ENCODE data around the gene FOXD1. TPM values are rescaled to one million over a fixed set of nuclear protein-coding genes. Genes with fewer than 3 reads are reported as not detected.
"Not testable (repeated sequence)": the region's sequence is repeated elsewhere in the genome, so short reads cannot be mapped to it uniquely, and the experiment has no call there.

FOXD1 gene
- 1 to 10 TPM in 1 of 2 donors, under 1 TPM in 1; 0.55 to 1.0 TPM for total RNA-seq

DNA sequence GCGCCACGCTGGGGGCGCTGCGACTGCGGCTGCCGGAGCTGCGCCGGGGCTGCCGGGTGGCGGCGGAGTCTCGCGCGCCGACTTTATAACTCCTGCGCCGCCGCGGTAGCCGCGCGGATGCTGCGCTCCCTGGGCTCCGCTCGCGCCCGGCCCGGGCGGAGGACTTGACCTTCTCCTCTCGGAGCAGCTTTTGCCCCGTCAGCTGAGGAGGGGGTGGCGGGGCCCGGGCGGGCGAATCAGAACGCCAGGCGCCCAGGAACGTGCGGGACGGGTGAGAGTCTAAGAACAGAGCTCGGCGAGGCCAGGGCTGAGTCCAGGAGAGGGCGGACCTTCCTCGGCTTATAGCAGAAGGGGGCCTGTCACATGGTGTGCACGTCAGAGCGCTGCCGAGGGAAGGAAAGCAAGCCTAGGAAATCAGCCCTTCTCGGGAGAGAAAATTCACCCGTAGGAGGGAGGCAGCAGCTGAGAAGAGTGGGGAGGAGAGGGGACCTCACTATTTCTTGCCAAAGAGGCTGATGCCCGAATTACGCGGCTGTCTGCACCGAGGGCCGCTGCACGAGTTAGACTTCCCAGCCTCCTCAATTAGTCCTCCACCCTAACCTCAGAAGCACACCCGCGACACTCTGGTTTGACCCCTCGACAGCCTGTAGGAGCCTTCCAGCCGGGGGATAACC is at the start of gene FOXD1:
Gene FOXD1, minus strand, starts transcription at position 315 of the 674 bp plus-strand sequence. CDS start 415 bp downstream, outside the sequence.
- Mint-ChIP-seq H3K27ac (peak within 1 kb of the TSS; percentile 80), H3K9me3 (no peaks in the 10 kb centered on the region)

DNA sequence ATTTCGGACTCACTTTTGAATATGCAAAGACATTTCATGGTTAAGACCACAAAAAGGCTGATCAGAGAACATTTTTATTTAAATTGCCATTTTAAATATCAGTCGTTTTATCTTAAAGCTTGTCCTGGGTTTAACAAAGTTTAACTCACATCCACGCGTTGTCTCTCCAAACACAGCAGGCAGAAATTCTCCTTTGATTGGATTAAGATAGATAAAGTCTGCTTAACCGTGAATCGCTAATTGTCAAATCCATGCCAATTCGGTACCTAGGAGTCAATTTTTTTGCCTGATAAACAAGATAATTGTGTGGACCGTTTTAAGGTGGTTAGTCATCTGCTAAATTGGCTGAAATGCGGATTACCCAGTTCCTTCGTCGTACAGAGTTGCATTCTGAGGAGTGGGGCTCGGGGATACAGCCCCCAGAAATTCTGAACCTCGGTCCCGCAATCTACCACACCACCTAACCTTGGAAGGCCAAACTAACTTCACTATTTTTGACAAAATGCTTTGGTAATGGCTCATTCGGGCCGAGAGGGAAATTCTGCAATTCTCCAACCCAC is 49.0 kb upstream of the FOXD1 start:
- peak overlapping the region; percentile 98 to 99 for H3K4me3 Mint-ChIP-seq
- ATAC-seq (replicated peaks in 1 of 2) (no peak), DNase-seq (no peak)
- H3K4me1 Mint-ChIP-seq (ENCODE audit: low read depth): peaks cover 48% of the 10 kb centered on the region
- peaks cover 8 to 25% of the 10 kb centered on the region in 2 donors for H3K36me3 Mint-ChIP-seq (ENCODE audit: insufficient read depth in 2 of 2)
- peaks cover 14% of the 10 kb centered on the region for H3K27me3 Mint-ChIP-seq (ENCODE audit: low read depth)
- H3K9me3 Mint-ChIP-seq: no peaks in the 10 kb centered on the region
- H3K27ac Mint-ChIP-seq: peak overlapping the region; percentile 94

More for the DNA sequence above, at the start of gene FOXD1:
- peaks cover 27% of the 10 kb centered on the region for H3K4me1 Mint-ChIP-seq (ENCODE audit: low read depth)
- no peaks in the 10 kb centered on the region for H3K36me3 Mint-ChIP-seq (ENCODE audit: insufficient read depth in 2 of 2)
- H3K27me3 Mint-ChIP-seq (ENCODE audit: low read depth): peaks cover 75% of the 10 kb centered on the region
- peak within 1 kb of the TSS; percentile 83 to 84 for H3K4me3 Mint-ChIP-seq
- DNase-seq (peak; percentile 58 to 61), ATAC-seq (replicated peaks in 1 of 2) (peak; percentile 73 to 79)

GRCh38 chr5:73496984-73497457 is 48.4 kb upstream of the FOXD1 start:
- no peak for ATAC-seq (replicated peaks in 1 of 2)
- peak overlapping the region; percentile 98 to 99 for H3K4me3 Mint-ChIP-seq
- peaks cover 42% of the 10 kb centered on the region for H3K4me1 Mint-ChIP-seq (ENCODE audit: low read depth)
- peaks cover 8 to 20% of the 10 kb centered on the region in 2 donors for H3K36me3 Mint-ChIP-seq (ENCODE audit: insufficient read depth in 2 of 2)
- H3K27ac Mint-ChIP-seq: peak overlapping the region; percentile 94
- no peaks in the 10 kb centered on the region for H3K9me3 Mint-ChIP-seq
- H3K27me3 Mint-ChIP-seq (ENCODE audit: low read depth): peaks cover 19% of the 10 kb centered on the region
- no peak for DNase-seq

DNA sequence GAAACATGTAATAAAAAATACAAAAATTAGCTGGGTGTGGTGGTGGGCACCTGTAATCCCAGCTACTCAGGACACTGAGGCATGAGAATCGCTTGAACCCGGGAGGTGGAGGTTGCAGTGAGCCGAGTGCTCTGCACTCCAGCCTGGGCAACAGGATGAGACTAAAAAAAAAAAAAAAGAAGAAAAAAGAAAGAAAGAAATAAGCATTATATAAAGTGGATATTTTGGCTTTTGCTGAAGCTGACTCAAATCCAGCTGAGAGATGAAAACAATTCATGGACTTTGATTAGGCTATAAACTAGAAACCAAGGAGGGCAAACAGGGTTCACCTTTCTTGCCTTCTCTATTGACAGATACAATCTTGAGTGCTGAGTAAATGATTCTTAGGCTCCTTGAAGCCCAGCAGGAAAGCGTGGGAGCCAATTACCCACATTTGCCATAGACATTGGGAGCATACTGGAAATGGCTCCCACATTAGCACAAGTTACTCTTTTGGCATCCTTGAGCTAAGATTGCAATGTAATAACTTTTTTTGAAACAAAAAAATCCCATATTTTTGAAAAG is 47.3 kb upstream of the FOXD1 start:
- H3K36me3 Mint-ChIP-seq (ENCODE audit: insufficient read depth in 2 of 2): peaks cover 3 to 13% of the 10 kb centered on the region in 2 donors
- no peak for ATAC-seq (replicated peaks in 1 of 2)
- no peaks in the 10 kb centered on the region for H3K9me3 Mint-ChIP-seq
- H3K27ac Mint-ChIP-seq: no peak overlapping the region
- H3K27me3 Mint-ChIP-seq (ENCODE audit: low read depth): peaks cover 27% of the 10 kb centered on the region
- H3K4me1 Mint-ChIP-seq (ENCODE audit: low read depth): peaks cover 30% of the 10 kb centered on the region
- no peak for DNase-seq
- no peak overlapping the region for H3K4me3 Mint-ChIP-seq

GRCh38 chr5:73494721-73495120 is 46.1 kb upstream of the FOXD1 start:
- DNase-seq (no peak), ATAC-seq (replicated peaks in 1 of 2) (no peak)
- peaks cover 27% of the 10 kb centered on the region for H3K27me3 Mint-ChIP-seq (ENCODE audit: low read depth)
- H3K9me3 Mint-ChIP-seq: no peaks in the 10 kb centered on the region
- no peak overlapping the region for H3K27ac Mint-ChIP-seq
- H3K36me3 Mint-ChIP-seq (ENCODE audit: insufficient read depth in 2 of 2): peaks cover 0 to 8% of the 10 kb centered on the region in 2 donors
- no peak overlapping the region for H3K4me3 Mint-ChIP-seq
- peaks cover 19% of the 10 kb centered on the region for H3K4me1 Mint-ChIP-seq (ENCODE audit: low read depth)

DNA sequence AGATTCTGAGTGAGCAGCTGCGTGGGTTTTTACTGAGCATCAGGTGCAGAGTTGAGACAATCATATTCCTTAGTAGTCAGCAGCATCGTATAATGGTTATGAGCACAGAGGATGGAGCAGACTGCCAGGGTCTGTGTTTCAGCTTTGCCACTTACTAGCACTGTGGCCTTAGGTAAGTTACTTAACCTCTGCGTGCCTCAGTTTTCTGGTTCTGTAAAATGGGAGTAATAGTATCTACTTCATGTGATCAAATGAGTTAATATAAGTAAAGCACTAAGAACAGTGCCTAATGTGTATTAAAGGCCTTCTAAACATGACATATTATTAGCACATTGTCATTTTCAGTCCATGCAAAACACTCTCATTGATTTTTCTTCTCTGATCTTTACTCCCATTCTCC is 44.8 kb upstream of the FOXD1 start:
- no peak overlapping the region for H3K27ac Mint-ChIP-seq
- no peak overlapping the region for H3K4me3 Mint-ChIP-seq
- no peaks in the 10 kb centered on the region for H3K9me3 Mint-ChIP-seq
- H3K27me3 Mint-ChIP-seq (ENCODE audit: low read depth): peaks cover 27% of the 10 kb centered on the region
- no peak for ATAC-seq (replicated peaks in 1 of 2)
- no peaks in the 10 kb centered on the region for H3K36me3 Mint-ChIP-seq (ENCODE audit: insufficient read depth in 2 of 2)
- H3K4me1 Mint-ChIP-seq (ENCODE audit: low read depth): peaks cover 12% of the 10 kb centered on the region
- no peak for DNase-seq

DNA sequence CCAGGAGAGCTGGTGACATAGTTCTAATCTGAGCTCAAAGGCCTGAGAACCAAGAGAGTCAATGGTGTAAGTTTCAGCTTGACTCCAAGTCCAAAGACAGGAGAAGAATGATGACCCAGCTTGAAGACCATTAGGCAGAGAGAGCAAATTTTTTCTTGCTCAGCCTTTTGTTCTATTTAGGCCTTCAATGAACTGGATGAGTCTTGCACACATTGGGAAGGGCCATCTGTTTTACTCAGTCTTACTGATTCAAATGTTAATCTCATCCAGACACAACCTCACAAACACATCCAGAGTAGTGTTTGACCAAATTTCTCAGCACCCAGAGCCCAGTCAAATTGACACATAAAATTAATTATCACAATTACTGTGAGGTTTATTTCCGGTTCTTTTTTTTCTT is 42.6 kb upstream of the FOXD1 start:
- Mint-ChIP-seq H3K36me3 (ENCODE audit: insufficient read depth in 2 of 2) (no peaks in the 10 kb centered on the region), H3K9me3 (no peaks in the 10 kb centered on the region), H3K4me3 (no peak overlapping the region), H3K4me1 (ENCODE audit: low read depth) (no peaks in the 10 kb centered on the region), H3K27ac (no peak overlapping the region), H3K27me3 (ENCODE audit: low read depth) (peaks cover 43% of the 10 kb centered on the region)
- ATAC-seq (replicated peaks in 1 of 2) (no peak), DNase-seq (no peak)

DNA sequence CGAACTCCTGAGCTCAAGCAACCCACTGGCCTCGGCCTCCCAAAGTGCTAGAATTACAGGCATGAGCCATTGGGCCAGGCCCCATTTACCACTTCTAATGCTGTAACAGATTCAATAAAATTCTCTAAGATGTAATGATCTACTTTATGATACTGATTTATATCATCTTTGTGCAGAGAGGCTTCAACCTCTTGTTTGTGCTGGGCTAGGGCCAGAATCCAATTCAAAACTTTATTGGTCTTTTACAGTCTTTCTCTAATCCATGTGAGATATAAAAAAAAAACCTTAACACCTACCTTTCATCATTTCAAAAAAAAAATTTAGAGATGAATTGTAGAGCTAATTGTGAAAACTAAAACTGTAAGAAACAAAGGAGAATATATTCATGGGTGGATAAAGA is 41.5 kb upstream of the FOXD1 start:
- Mint-ChIP-seq H3K27ac (no peak overlapping the region), H3K27me3 (ENCODE audit: low read depth) (peaks cover 50% of the 10 kb centered on the region), H3K9me3 (no peaks in the 10 kb centered on the region), H3K4me3 (no peak overlapping the region), H3K36me3 (ENCODE audit: insufficient read depth in 2 of 2) (no peaks in the 10 kb centered on the region), H3K4me1 (ENCODE audit: low read depth) (no peaks in the 10 kb centered on the region)
- DNase-seq (no peak), ATAC-seq (replicated peaks in 1 of 2) (no peak)

- H3K27me3 Mint-ChIP-seq (ENCODE audit: low read depth): peaks cover 46% of the 10 kb centered on the region
- no peak overlapping the region for H3K4me3 Mint-ChIP-seq
- no peaks in the 10 kb centered on the region for H3K4me1 Mint-ChIP-seq (ENCODE audit: low read depth)
- no peak overlapping the region for H3K27ac Mint-ChIP-seq
- no peak for ATAC-seq (replicated peaks in 1 of 2)
- no peaks in the 10 kb centered on the region for H3K9me3 Mint-ChIP-seq
- no peak for DNase-seq
- no peaks in the 10 kb centered on the region for H3K36me3 Mint-ChIP-seq (ENCODE audit: insufficient read depth in 2 of 2)
Observed at GRCh38 chr5:73488806-73489205, 40.2 kb upstream of the FOXD1 start.

DNA sequence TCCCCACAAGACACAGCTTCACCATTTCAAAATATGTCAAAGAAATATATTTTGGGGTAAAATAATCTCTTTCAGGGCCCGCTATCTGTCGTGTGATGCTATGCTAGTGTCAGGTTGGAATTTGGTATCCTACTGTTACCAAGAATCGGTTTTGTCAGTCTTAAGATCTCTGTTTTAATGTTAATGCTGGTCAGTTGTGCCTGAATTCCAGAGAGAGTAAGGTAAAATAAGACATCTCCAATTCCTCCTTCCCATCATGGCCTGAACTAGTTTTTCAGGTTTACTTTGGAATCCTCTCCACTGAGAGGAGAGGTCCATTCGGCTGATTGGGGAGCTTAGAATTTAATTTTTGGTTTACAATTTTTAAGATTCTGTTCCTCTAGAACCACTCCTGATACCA is 39.2 kb upstream of the FOXD1 start:
- no peak for DNase-seq
- no peak for ATAC-seq (replicated peaks in 1 of 2)
- Mint-ChIP-seq H3K27me3 (ENCODE audit: low read depth) (peaks cover 38% of the 10 kb centered on the region), H3K9me3 (no peaks in the 10 kb centered on the region), H3K36me3 (ENCODE audit: insufficient read depth in 2 of 2) (no peaks in the 10 kb centered on the region), H3K27ac (no peak overlapping the region), H3K4me3 (no peak overlapping the region), H3K4me1 (ENCODE audit: low read depth) (no peaks in the 10 kb centered on the region)

GRCh38 chr5:73487257-73487656 is 38.7 kb upstream of the FOXD1 start:
- H3K4me3 Mint-ChIP-seq; ATAC-seq (replicated peaks in 1 of 2); H3K36me3 Mint-ChIP-seq (ENCODE audit: insufficient read depth in 2 of 2); DNase-seq; H3K9me3 Mint-ChIP-seq; H3K27ac Mint-ChIP-seq; H3K4me1 Mint-ChIP-seq (ENCODE audit: low read depth): not testable (repeated sequence)
- H3K27me3 Mint-ChIP-seq (ENCODE audit: low read depth): peaks cover 33% of the 10 kb centered on the region

DNA sequence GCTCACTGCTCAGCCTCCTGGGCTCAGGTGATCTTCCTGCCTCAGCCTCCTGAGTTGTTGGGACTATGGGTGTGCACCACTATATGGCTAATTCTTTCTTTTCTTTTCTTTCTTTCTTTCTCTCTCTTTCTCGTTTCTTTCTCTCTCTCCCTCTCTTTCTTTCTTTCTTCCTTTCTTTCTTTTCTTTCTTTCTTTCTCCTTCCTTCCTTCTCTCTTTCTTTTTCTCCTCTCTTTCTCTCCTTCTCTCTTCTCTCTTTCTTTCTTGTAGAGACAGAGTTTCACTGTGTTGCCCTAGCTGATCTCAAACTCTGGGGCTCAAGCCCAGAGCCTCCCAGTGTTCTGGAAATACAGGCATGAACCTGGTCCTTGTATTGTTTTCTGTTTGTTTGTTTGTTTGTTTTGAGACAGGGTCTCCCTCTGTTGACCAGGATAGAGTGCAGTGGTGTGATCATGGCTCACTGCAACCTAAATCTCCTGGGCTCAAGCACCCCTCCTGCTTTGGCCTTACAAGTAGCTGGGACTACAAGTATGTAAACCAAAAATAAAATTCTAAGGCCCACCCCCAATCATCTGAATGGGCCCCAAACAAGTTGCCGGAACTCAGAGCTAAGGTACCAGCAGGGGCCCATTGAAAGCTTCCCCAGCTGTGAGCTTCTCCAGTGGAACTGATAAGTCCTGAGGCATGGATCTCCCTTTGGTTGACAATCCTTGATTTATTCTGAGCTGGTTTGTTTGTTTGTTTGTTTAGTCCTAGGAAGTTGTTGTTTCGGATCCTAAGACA is 37.7 kb upstream of the FOXD1 start:
- H3K9me3 Mint-ChIP-seq: no peaks in the 10 kb centered on the region
- H3K4me3 Mint-ChIP-seq: no peak overlapping the region
- no peak overlapping the region for H3K27ac Mint-ChIP-seq
- no peak for ATAC-seq (replicated peaks in 1 of 2)
- DNase-seq: no peak
- H3K36me3 Mint-ChIP-seq (ENCODE audit: insufficient read depth in 2 of 2): no peaks in the 10 kb centered on the region
- H3K4me1 Mint-ChIP-seq (ENCODE audit: low read depth): no peaks in the 10 kb centered on the region
- peaks cover 25% of the 10 kb centered on the region for H3K27me3 Mint-ChIP-seq (ENCODE audit: low read depth)

- no peaks in the 10 kb centered on the region for H3K4me1 Mint-ChIP-seq (ENCODE audit: low read depth)
Observed at GRCh38 chr5:73485715-73486114, 37.1 kb upstream of the FOXD1 start.

More at GRCh38 chr5:73485715-73486114, 37.1 kb upstream of the FOXD1 start:
- no peak overlapping the region for H3K27ac Mint-ChIP-seq
- H3K36me3 Mint-ChIP-seq (ENCODE audit: insufficient read depth in 2 of 2): no peaks in the 10 kb centered on the region
- no peak overlapping the region for H3K4me3 Mint-ChIP-seq
- ATAC-seq (replicated peaks in 1 of 2): no peak
- peaks cover 24% of the 10 kb centered on the region for H3K27me3 Mint-ChIP-seq (ENCODE audit: low read depth)
- DNase-seq: no peak
- H3K9me3 Mint-ChIP-seq: no peaks in the 10 kb centered on the region
